Caco-2 (cell line): ENCODE measurements around the gene NT5C3B. TPM values are rescaled to one million over a fixed set of nuclear protein-coding genes. Genes with fewer than 3 reads are reported as not detected.
"Not testable (repeated sequence)": the region's sequence is repeated elsewhere in the genome, so short reads cannot be mapped to it uniquely, and the experiment has no call there.

Experiments used
- BruUV-seq: library from RNA; stranded (reverse); fragments of 400-500 nt; replicated peaks from 2 replicates; lab custom pipeline; 2021; lab: Mats Ljungman, UMichigan
- CTCF ChIA-PET: fragments of 300-600 bp; sonication (Branson Sonifier 250); formaldehyde crosslinking; loops from one replicate; lab custom pipeline; 2022; ENCODE audit warnings: antibody characterized with exemption; lab: Charles Lee
- POLR2A ChIA-PET: fragments of 300-600 bp; sonication (Branson Sonifier 250); formaldehyde crosslinking; loops from one replicate; lab custom pipeline; 2022; ENCODE audit warnings: antibody characterized with exemption; lab: Charles Lee
- DNase-seq, 2 experiments: peaks; one replicate each; pipeline versions ENCODE4 v3.0.0 to v3.0.0-alpha.2; 2020 to 2022
- H3K27me3 ChIP-seq: replicated peaks from 2 replicates; pipeline ENCODE4 v1.6.0; 2011; ENCODE audit warnings: low read length; ENCODE audit not compliant: control insufficient read depth, insufficient read depth
- H3K36me3 ChIP-seq: 2 replicates; pipeline ENCODE4 v1.5.1; 2011; ENCODE audit warnings: low read length; ENCODE audit not compliant: control insufficient read depth, insufficient read depth
- H3K4me1 ChIP-seq: fragments of 250-450 bp; sonication (Bioruptor Pico); 2 replicates; pipeline ENCODE4 v1.5.1; 2020; ENCODE audit warnings: mild to moderate bottlenecking
- H3K4me3 ChIP-seq: 2 replicates; pipeline ENCODE4 v1.5.1; 2011; ENCODE audit warnings: low read depth, mild to moderate bottlenecking, control low read depth, low read length
- H3K9me3 ChIP-seq: fragments of 250-450 bp; sonication (Bioruptor Pico); 2 replicates; pipeline ENCODE4 v1.5.1; 2020; ENCODE audit warnings: mild to moderate bottlenecking, moderate library complexity
- H3K27ac Mint-ChIP-seq: one replicate; pipeline ENCODE4 v1.8.0; 2022; ENCODE audit warnings: mixed read lengths; ENCODE audit not compliant: unreplicated experiment
- H3K27me3 Mint-ChIP-seq: one replicate; pipeline ENCODE4 v1.8.0; 2022; ENCODE audit warnings: mixed read lengths; ENCODE audit not compliant: insufficient read depth, unreplicated experiment
- H3K36me3 Mint-ChIP-seq: one replicate; pipeline ENCODE4 v1.8.0; 2022; ENCODE audit warnings: mild to moderate bottlenecking, mixed read lengths; ENCODE audit not compliant: insufficient read depth, unreplicated experiment
- H3K4me1 Mint-ChIP-seq: one replicate; pipeline ENCODE4 v1.8.0; 2022; ENCODE audit warnings: low read depth, mixed read lengths; ENCODE audit not compliant: unreplicated experiment
- H3K4me3 Mint-ChIP-seq: one replicate; pipeline ENCODE4 v1.8.0; 2022; ENCODE audit warnings: mild to moderate bottlenecking, moderate library complexity, mixed read lengths; ENCODE audit not compliant: unreplicated experiment
- H3K9me3 Mint-ChIP-seq: one replicate; pipeline ENCODE4 v1.8.0; 2022; ENCODE audit warnings: mixed read lengths; ENCODE audit not compliant: unreplicated experiment
- CTCF ChIP-seq, 2 experiments: fragments of 200-600 bp in 1 of 2; IDR thresholded peaks; 1 replicate in 1 of 2; 2 replicates in 1 of 2; pipeline versions ENCODE4 v1.5.1 to v1.8.0; 2011 to 2022; ENCODE audit warnings: antibody characterized with exemption in 1 of 2, control low read depth in 1 of 2, inconsistent platforms in 1 of 2, low read depth in 1 of 2, low read length in 1 of 2, mild to moderate bottlenecking in 1 of 2, moderate library complexity in 1 of 2; ENCODE audit not compliant: insufficient read depth in 1 of 2, severe bottlenecking in 1 of 2, unreplicated experiment in 1 of 2
- intact Hi-C: fragments of 100-400 bp; cut with micrococcal nuclease; formaldehyde crosslinking; loops from one replicate; pipeline ENCODE4 v1.10.0; 2022; ENCODE audit not compliant: unreplicated experiment
- total RNA-seq: library from RNA; stranded (reverse); gene quantifications from 2 replicates; pipeline ENCODE4 v1.2.3, GENCODE V29; 2022

NT5C3B gene
- total RNA-seq, 1 experiment from 2014 or later, result 94.5 TPM

GRCh38 chr17:41880130-41880529 lies 44.1 kb upstream of the NT5C3B start:
- ChIA-PET CTCF (no interaction called here), POLR2A (no interaction called here)
- H3K9me3 ChIP-seq, result no peaks in the 10 kb centered on the region
- no peaks in the 10 kb centered on the region for H3K4me1 Mint-ChIP-seq
- H3K27me3 Mint-ChIP-seq, result no peaks in the 10 kb centered on the region
- no peak overlapping the region for H3K4me3 Mint-ChIP-seq
- peaks cover 100% of the 10 kb centered on the region for H3K36me3 Mint-ChIP-seq
- intact Hi-C loops, result no loop called here
- no peak for TF ChIP-seq CTCF (IDR thresholded peaks at IDR 0.05; ENCODE audit: insufficient read depth in 1 of 2, low read depth in 1 of 2, low read length in 1 of 2, severe bottlenecking in 1 of 2, unreplicated experiment in 1 of 2)
- H3K27me3 ChIP-seq, result no peaks in the 10 kb centered on the region
- no peaks in the 10 kb centered on the region for H3K9me3 Mint-ChIP-seq
- no peaks in the 10 kb centered on the region for H3K4me1 ChIP-seq
- no peak overlapping the region for H3K27ac Mint-ChIP-seq
- no peak overlapping the region for H3K4me3 ChIP-seq
- peaks cover 6% of the 10 kb centered on the region for H3K36me3 ChIP-seq
- no TSS peak for BruUV-seq
- no peak for DNase-seq

GRCh38 chr17:41874293-41874670 lies 38.2 kb upstream of the NT5C3B start:
- H3K9me3 Mint-ChIP-seq, H3K4me3 Mint-ChIP-seq, H3K36me3 ChIP-seq, H3K27me3 Mint-ChIP-seq, intact Hi-C loops, H3K4me3 ChIP-seq, H3K4me1 Mint-ChIP-seq, BruUV-seq, CTCF ChIA-PET, DNase-seq, H3K9me3 ChIP-seq, H3K27ac Mint-ChIP-seq, H3K27me3 ChIP-seq, H3K4me1 ChIP-seq, POLR2A ChIA-PET: not testable (repeated sequence)
- H3K36me3 Mint-ChIP-seq, result peaks cover 93% of the 10 kb centered on the region

GRCh38 chr17:41873559-41874292 lies 37.7 kb upstream of the NT5C3B start:
- no peak for TF ChIP-seq CTCF (IDR thresholded peaks at IDR 0.05; ENCODE audit: insufficient read depth in 1 of 2, low read depth in 1 of 2, low read length in 1 of 2, severe bottlenecking in 1 of 2, unreplicated experiment in 1 of 2)
- Mint-ChIP-seq H3K27me3 (no peaks in the 10 kb centered on the region), H3K36me3 (peaks cover 93% of the 10 kb centered on the region), H3K4me3 (no peak overlapping the region), H3K27ac (no peak overlapping the region), H3K9me3 (no peaks in the 10 kb centered on the region), H3K4me1 (no peaks in the 10 kb centered on the region)
- no peaks in the 10 kb centered on the region for H3K27me3 ChIP-seq
- H3K4me1 ChIP-seq, result 0 out of 2 replicates have a peak, but pooled peaks cover 5% of the 10 kb centered on the region
- peaks cover 10% of the 10 kb centered on the region for H3K36me3 ChIP-seq
- H3K9me3 ChIP-seq, result no peaks in the 10 kb centered on the region
- BruUV-seq, result no TSS peak
- no peak overlapping the region for H3K4me3 ChIP-seq
- CTCF ChIA-PET, result no interaction called here
- intact Hi-C loops, result no loop called here
- no peak for DNase-seq
- POLR2A ChIA-PET, result no interaction called here
